Measurements from ENCODE around the gene SRSF3. TPM values are rescaled to one million over a fixed set of nuclear protein-coding genes. Genes with fewer than 3 reads are reported as not detected.
A peak's percentile ranks its signal among the peaks of the same experiment; 100 is the strongest.

SRSF3 gene
- total RNA-seq, 4 donors from 2014 or later, result 101 to 156 (median 142) TPM

DNA sequence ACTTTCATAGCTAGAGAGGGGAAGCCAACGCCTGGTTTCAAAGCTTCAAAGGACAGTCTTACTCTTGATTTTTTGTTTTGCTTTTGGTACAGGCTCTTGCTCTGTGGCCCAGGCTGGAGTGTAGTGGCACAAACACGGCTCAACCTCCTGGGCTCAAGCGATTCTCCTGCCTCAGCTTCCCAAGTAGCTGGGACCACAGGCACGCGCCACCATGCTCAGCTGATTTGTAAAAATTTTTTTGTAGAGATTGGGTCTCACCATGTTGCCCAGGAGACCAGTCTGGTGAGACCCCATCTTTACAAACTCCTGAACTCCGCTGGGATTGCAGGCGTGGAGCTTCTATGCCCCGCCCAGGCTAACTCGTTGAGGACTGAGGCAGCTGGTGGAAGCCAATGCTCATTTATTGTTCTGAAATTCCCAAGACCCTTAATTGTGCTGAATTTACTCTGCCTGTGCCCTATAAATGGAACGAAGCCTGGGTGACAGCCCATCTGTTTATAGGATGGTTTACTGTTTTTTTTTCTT, 18.0 kb downstream of the SRSF3 start:
- H3K27me3 ChIP-seq, result no peaks in the 10 kb centered on the region
- no peak for TF ChIP-seq POLR2A (IDR thresholded peaks at IDR 0.05)
- TF ChIP-seq, protein P1, sequence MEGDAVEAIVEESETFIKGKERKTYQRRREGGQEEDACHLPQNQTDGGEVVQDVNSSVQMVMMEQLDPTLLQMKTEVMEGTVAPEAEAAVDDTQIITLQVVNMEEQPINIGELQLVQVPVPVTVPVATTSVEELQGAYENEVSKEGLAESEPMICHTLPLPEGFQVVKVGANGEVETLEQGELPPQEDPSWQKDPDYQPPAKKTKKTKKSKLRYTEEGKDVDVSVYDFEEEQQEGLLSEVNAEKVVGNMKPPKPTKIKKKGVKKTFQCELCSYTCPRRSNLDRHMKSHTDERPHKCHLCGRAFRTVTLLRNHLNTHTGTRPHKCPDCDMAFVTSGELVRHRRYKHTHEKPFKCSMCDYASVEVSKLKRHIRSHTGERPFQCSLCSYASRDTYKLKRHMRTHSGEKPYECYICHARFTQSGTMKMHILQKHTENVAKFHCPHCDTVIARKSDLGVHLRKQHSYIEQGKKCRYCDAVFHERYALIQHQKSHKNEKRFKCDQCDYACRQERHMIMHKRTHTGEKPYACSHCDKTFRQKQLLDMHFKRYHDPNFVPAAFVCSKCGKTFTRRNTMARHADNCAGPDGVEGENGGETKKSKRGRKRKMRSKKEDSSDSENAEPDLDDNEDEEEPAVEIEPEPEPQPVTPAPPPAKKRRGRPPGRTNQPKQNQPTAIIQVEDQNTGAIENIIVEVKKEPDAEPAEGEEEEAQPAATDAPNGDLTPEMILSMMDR (IDR thresholded peaks at IDR 0.05), result no peak
- DNase-seq, result peak in 2 of 3 donors; percentile 33 to 40

DNA sequence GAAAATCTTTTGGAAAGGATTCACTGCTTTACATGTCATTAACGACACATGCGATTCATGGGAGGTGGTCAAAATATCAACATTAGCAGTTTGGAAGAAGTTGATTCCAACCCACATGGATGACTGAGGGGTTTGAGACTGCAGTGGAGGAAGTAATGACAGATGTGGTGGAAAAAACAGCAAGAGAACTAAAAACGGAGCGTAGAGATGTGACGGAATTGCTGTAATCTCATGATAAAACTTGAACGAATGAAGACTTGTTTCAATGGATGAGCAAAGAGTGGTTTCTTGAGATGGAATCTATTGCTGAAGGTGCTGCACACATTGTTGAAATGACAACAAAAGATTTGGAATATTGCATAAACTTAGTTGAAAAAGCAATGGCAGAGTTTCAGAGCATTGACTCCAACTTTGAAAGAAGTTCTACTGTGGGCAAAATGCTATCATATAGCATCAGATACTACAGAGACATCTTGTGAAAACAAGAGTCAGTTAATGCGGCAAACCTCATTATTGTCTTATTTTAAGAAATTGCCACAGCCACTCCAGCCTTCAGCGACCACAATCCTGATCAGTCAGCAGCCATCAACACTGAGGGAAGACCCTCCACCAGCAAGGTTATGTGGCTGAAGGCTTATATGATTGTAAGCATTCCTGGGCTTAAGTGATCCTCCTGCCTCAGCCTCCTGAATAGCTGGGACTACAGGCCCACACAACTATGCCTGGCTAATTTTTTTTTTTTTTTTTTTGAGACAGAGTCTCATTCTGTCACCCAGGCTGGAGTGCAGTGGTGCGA, 19.2 kb downstream of the SRSF3 start:
- no peaks in the 10 kb centered on the region for H3K27me3 ChIP-seq
- DNase-seq, result no peak
- TF ChIP-seq, protein P1 (IDR thresholded peaks at IDR 0.05), result no peak
- no peak for TF ChIP-seq POLR2A (IDR thresholded peaks at IDR 0.05)
- H3K4me1 ChIP-seq, result peaks cover 0 to 34% (median 5%) of the 10 kb centered on the region in 4 donors
- H3K27ac ChIP-seq, result no peak overlapping the region
- H3K4me3 ChIP-seq, result no peak overlapping the region
- peaks cover 0 to 12% (median 0%) of the 10 kb centered on the region in 3 donors for H3K36me3 ChIP-seq
- H3K9me3 ChIP-seq, result no peaks in the 10 kb centered on the region

More for the DNA sequence above, 18.0 kb downstream of the SRSF3 start:
- peaks cover 0 to 34% (median 6%) of the 10 kb centered on the region in 4 donors for H3K4me1 ChIP-seq
- peaks cover 0 to 16% (median 0%) of the 10 kb centered on the region in 3 donors for H3K36me3 ChIP-seq
- no peaks in the 10 kb centered on the region for H3K9me3 ChIP-seq
- no peak overlapping the region for H3K4me3 ChIP-seq
- no peak overlapping the region for H3K27ac ChIP-seq

DNA sequence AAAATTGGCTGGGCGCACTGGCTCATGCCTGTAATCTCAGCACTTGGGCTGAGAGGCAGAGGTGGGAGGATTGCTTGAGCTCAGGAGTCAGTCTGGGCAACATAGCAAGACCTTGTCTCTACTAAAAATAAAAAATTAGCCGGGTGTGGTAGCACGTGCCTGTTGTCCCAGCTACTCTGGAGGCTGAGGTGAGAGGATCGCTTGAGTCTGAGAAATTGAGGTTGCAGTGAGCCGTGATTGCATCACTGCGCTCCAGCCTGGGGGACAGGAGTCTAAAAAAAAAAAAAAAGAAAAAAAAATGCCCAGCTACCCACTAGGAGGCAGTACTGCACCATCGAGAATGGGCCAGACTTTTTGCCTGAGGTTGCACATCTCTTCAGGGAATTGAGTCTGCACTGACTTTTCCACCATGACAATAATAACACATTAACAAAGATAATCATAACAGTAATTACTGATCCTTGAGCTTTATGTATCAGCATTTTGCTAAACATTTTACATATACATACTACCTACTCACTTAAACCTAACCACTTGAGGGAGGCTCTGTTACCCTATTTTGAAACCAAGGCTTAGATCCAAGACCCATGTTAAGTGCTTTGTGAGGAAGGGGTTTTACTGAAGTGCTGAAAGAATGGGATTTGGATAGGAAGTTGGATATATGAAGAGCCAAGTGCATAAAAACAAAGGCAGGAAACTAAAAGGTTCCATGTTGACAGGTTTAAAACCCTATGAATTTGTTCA, 21.0 kb downstream of the SRSF3 start:
- H3K9me3 ChIP-seq, result no peaks in the 10 kb centered on the region
- DNase-seq, result peak in 2 of 3 donors; percentile 63 to 65
- peaks cover 0 to 12% (median 0%) of the 10 kb centered on the region in 3 donors for H3K36me3 ChIP-seq
- TF ChIP-seq POLR2A (IDR thresholded peaks at IDR 0.05), result peak in 1 of 2 donors; percentile 6
- TF ChIP-seq, protein P1 (IDR thresholded peaks at IDR 0.05), result peak; percentile 44 to 86 (median 76)
- peak overlapping the region in 1 of 4 donors; percentile 20 for H3K27ac ChIP-seq
- no peak overlapping the region for H3K4me3 ChIP-seq
- H3K27me3 ChIP-seq, result no peaks in the 10 kb centered on the region
- peaks cover 0 to 25% (median 0%) of the 10 kb centered on the region in 4 donors for H3K4me1 ChIP-seq

DNA sequence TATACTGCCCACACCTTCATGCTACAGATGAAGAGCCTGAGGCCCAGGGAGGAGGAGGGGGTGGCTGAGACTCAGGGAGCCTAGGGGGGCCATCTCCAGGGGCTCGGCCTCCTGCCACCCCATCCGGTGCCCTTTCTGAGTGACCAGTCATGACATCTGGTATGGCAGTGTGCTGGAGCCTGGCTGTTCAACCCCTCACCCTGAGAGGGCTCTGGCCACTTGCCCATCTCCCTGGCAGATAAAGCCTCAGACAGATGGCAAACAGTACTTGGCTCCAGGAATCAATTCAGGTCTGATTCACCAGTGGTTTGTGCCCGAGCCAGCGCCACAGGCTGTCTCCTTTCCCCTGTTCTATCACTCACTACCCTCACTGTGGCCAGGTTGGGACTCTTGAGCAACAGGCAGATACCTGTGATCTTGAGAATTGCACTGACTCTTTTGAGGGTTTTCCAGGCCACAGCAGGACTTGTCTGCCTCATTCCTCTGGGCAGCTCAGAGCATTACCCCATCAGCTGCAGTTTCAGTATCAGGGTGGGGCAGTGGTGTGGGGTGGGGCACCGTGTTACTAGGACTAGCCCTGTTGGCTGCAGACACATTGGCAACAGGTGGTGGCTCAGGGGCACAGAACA, 22.8 kb downstream of the SRSF3 start:
- Histone ChIP-seq H3K4me3 (no peak overlapping the region), H3K9me3 (no peaks in the 10 kb centered on the region), H3K27ac (peak overlapping the region in 3 of 4 donors; percentile 15 to 83 (median 72)), H3K27me3 (no peaks in the 10 kb centered on the region), H3K4me1 (peaks cover 0 to 28% (median 4%) of the 10 kb centered on the region in 4 donors), H3K36me3 (peaks cover 0 to 8% (median 0%) of the 10 kb centered on the region in 3 donors)
- peak in 2 of 3 donors; percentile 83 to 84 for DNase-seq
- TF ChIP-seq, protein P1 (IDR thresholded peaks at IDR 0.05), result peak in 1 of 6 experiments; percentile 7
- peak in 1 of 2 donors; percentile 40 for TF ChIP-seq POLR2A (IDR thresholded peaks at IDR 0.05)
